Posterior cingulate gyrus (tissue), 11 donors: Measurements from ENCODE around the gene SYNE2.

Experiments
- DNase-seq, 10 donors: peaks; one replicate each; pipeline versions ENCODE4 v3.0.0 to v3.0.0-alpha.2; 2020 to 2021; ENCODE audit warnings: mixed read lengths in 3 of 10
- intact Hi-C: fragments of 100-400 bp; cut with DNase I; formaldehyde crosslinking; loops from one replicate; pipeline ENCODE4 v1.15.1; 2023

The SYNE2 gene

GRCh38 chr14:64060648-64061096, 207.9 kb downstream of the SYNE2 start:
- no peak for DNase-seq
- intact Hi-C loops = no loop called here

- no peak for DNase-seq
- intact Hi-C loops = no loop called here
Measured at GRCh38 chr14:64061115-64061514, 208.3 kb downstream of the SYNE2 start.

- DNase-seq = no peak
- intact Hi-C loops = no loop called here
Measured at GRCh38 chr14:64061706-64062105, 208.9 kb downstream of the SYNE2 start.

DNA sequence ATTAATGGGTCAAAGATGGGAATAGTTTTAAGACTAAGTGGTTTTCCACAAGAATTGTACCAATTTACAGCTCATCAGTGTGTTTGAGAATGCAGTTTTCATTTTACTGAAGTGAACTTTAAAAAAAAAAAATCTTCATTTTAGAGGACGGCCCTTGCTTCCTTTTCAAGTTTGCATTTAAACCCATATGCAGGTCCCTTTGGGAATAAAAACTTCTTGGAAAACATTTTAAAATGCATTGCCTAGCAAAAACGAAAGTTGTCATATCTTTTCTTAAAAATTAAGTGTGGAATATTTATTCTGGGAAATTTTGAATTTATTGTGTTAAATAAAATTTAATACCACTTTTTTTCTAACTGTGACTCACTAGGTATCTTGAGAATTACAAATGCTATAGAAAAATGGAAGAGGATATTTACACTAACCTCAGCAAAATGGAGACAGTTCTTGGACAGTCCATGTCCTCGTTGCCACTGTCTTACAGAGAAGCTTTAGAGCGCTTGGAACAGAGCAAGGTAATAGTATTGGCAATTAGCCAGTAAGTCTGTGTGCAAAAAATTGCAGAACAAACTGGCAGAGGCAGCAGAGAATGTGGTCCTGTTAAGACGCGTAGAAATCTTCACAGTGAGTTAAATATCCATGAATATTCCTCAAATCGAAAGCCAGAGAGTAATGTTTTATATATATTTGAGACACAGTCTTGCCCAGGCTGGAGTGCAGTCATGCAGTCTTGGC, 209.7 kb downstream of the SYNE2 start:
- DNase-seq = no peak
- intact Hi-C loops = no loop called here

DNA sequence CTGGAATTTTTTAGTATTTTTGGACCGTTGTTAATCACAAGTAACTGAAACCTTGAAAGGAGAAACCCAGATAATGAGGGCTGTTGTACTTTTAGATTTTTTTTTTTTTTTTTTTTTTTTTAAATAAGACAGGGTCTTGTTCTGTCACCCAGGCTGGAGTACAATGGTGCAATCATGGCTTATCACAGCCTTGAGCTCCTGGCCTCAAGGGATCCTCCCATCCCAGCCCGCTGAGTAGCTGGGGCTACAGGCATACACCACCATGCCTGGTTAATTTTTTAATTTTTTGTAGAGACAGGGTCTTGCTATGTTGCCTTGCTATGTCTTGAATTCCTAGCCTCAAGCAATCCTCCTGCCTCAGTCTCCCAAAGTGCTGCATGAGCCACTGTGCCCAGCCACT, 211.6 kb downstream of the SYNE2 start:
- intact Hi-C loops = no loop called here
- no peak for DNase-seq

GRCh38 chr14:64069634-64070359, 217.0 kb downstream of the SYNE2 start:
- no peak for DNase-seq
- intact Hi-C loops = no loop called here

GRCh38 chr14:64074961-64075612, 222.3 kb downstream of the SYNE2 start:
- intact Hi-C loops = no loop called here
- no peak for DNase-seq

- intact Hi-C loops = no loop called here
- no peak for DNase-seq
Measured at GRCh38 chr14:64075613-64076005, 222.8 kb downstream of the SYNE2 start.

- DNase-seq = no peak
- intact Hi-C loops = no loop called here
Measured at GRCh38 chr14:64080452-64080851, 227.6 kb downstream of the SYNE2 start.

- intact Hi-C loops = no loop called here
- no peak for DNase-seq
Measured at GRCh38 chr14:64081174-64081746, 228.5 kb downstream of the SYNE2 start.

- no peak for DNase-seq
- intact Hi-C loops = no loop called here
Measured at GRCh38 chr14:64082837-64083236, 230.0 kb downstream of the SYNE2 start.

DNA sequence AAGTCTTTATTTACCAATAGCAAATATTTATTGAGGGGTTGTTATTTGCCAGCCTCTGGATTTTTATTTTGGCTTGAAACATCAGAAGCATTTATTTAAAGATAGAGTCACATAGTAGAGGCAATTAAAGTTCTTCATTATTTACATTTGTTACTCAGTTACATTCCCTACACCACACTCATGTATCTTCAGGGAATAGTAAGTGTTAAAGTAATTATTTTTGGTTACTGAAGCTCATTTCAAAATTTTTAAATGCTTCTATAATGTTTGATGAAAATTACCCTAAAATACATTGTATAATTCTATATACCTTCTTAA, 235.8 kb downstream of the SYNE2 start:
- intact Hi-C loops = no loop called here
- no peak for DNase-seq

DNA sequence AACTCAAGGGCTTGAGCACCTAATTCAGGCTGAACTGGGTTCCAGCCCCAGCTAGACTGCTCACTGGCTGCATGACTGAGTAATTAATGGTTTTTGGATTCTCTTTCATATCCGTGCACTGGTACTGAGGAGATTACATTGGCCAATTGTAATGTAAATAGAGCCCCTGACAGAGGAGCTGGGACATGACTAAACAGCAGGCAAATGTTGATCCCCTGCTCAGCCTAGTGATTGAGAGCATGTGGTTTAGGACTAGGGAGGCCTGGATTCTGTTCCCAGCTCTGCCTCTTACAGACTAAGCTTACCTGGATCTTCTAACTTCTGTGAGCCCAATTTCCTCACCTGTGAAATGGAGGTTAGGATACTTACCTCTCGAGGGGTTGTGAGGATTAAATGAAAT, 237.1 kb downstream of the SYNE2 start:
- intact Hi-C loops = no loop called here
- DNase-seq = no peak

DNA sequence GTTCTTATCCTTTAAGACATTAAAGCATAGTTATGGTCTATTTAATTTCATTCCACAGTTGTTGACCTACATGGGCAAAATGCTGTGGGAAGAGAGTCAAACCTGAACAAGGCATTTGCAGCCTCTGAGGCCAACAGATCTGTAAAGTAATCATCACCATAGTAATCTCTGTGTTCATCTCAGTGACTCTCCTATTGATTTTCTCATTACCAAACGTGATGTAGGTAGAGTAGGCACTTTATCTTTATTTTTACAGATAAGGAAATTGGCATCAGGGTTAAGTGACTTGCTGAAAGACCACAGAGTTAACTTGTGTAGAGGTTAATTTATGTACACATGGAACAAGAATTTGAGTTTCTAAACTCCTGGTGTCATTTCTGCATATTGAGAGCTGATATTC, 238.4 kb downstream of the SYNE2 start:
- DNase-seq = no peak
- intact Hi-C loops = no loop called here

GRCh38 chr14:64092338-64092737, 239.5 kb downstream of the SYNE2 start:
- no peak for DNase-seq
- intact Hi-C loops = no loop called here

- DNase-seq = no peak
- intact Hi-C loops = no loop called here
Measured at GRCh38 chr14:64092940-64093339, 240.1 kb downstream of the SYNE2 start.

DNA sequence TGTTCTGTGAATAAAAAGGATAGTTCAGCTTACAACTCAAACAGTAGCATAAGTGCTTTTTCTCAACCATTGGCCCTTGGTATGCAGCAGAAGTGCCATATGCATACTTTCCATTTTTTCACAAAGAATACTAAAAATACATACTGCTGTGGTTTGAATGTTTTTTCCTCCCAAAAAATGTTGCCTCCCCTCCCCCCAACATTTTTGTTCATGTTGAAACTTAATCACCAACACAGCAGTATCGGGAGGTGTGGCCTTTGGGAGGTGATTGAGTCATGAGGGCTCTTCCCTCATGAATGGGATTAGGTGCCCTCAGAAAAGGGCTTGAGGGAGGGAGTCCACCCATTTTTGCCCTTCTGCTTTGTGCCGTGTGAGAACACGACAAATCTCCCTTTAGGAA, 242.8 kb downstream of the SYNE2 start:
- intact Hi-C loops = no loop called here
- DNase-seq = no peak

GRCh38 chr14:64098120-64098519, 245.3 kb downstream of the SYNE2 start:
- intact Hi-C loops = no loop called here
- DNase-seq = no peak

- no peak for DNase-seq
- intact Hi-C loops = no loop called here
Measured at GRCh38 chr14:64107438-64107837, 254.6 kb downstream of the SYNE2 start.

GRCh38 chr14:64109819-64110554, 257.2 kb downstream of the SYNE2 start:
- intact Hi-C loops = no loop called here
- no peak for DNase-seq

- no peak for DNase-seq
- intact Hi-C loops = no loop called here
Measured at GRCh38 chr14:64110802-64111201, 258.0 kb downstream of the SYNE2 start.
